Colonic mucosa (tissue), 4 donors: Measurements from ENCODE around the gene DNASE1. TPM values are rescaled to one million over a fixed set of nuclear protein-coding genes. Genes with fewer than 3 reads are reported as not detected.

Experiments used
- DNase-seq: peaks from one replicate; pipeline ENCODE4 v3.0.0-alpha.2; 2020
- H3K27ac ChIP-seq: fragments of 200-600 bp; one replicate; pipeline ENCODE4 v1.8.0; 2021
- H3K27me3 ChIP-seq: fragments of 200-600 bp; one replicate; pipeline ENCODE4 v1.8.0; 2021
- H3K36me3 ChIP-seq: fragments of 200-600 bp; one replicate; pipeline ENCODE4 v1.8.0; 2021
- H3K4me1 ChIP-seq: fragments of 200-600 bp; one replicate; pipeline ENCODE4 v1.8.0; 2021; ENCODE audit warnings: mild to moderate bottlenecking
- H3K4me3 ChIP-seq: fragments of 200-600 bp; one replicate; pipeline ENCODE4 v1.8.0; 2021
- H3K9ac ChIP-seq, 2 donors: one replicate each; pipeline ENCODE4 v1.7.0; 2013; ENCODE audit warnings: control low read depth in 2 of 2, low read depth in 2 of 2, low read length in 2 of 2
- H3K9me3 ChIP-seq: fragments of 200-600 bp; one replicate; pipeline ENCODE4 v1.8.0; 2021
- CTCF ChIP-seq: fragments of 200-600 bp; IDR thresholded peaks from one replicate; pipeline ENCODE4 v1.8.0; 2022; ENCODE audit warnings: antibody characterized with exemption, mild to moderate bottlenecking
- intact Hi-C: fragments of 100-400 bp; cut with DNase I; formaldehyde crosslinking; loops from one replicate; pipeline ENCODE4 v1.14.1; 2022
- total RNA-seq, 2 donors: library from RNA; stranded (reverse); fragmentation: NEBNext Ultra II Directional in 1 of 2; extraction: Animal tissue kit (Norgen Biotek cat#: 25700) in 1 of 2; gene quantifications; one replicate each; pipeline ENCODE4 v1.2.1, GENCODE V29; 2021
- donor health status: healthy.
- donor health status: DM: no; HTN: no; CAD: no.
- donor health status: DM: no; HTN: no; CAD: no.

DNASE1 gene
- total RNA-seq, 2 donors from 2014 or later, result 10.4 to 22.2 TPM

- Histone ChIP-seq H3K27ac (no peak overlapping the region), H3K36me3 (no peaks in the 10 kb centered on the region), H3K4me1 (no peaks in the 10 kb centered on the region), H3K27me3 (no peaks in the 10 kb centered on the region), H3K9me3 (no peaks in the 10 kb centered on the region), H3K4me3 (no peak overlapping the region), H3K9ac (no peak overlapping the region)
- no peak for DNase-seq
- TF ChIP-seq CTCF, result no peak
- intact Hi-C loops, result no loop called here
These were observed 44.5 kb downstream of the DNASE1 start for GRCh38 chr16:3698941-3699340.

DNA sequence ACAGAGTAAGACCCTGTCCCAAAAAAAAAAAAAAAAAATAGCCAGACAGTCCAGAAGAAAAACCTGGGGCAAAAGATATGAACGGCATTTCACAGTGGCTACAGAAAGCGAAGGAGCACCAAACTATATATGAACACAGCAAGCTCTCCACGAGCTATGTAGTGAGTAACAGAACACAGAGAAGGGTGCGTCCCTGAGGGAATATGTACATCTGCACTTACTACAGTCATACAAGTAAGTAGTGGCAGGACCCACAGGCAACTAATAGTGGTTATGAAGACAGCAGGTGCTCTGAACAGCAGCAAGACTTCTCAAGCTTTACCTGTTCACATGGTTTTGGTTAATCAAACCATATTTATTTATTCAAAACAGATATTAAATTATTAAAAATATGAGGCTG lies 47.0 kb downstream of the DNASE1 start:
- Histone ChIP-seq H3K4me3 (no peak overlapping the region), H3K27me3 (no peaks in the 10 kb centered on the region), H3K27ac (no peak overlapping the region), H3K36me3 (no peaks in the 10 kb centered on the region), H3K9ac (no peak overlapping the region), H3K4me1 (no peaks in the 10 kb centered on the region), H3K9me3 (no peaks in the 10 kb centered on the region)
- DNase-seq, result no peak
- TF ChIP-seq CTCF, result no peak
- intact Hi-C loops, result no loop called here

DNA sequence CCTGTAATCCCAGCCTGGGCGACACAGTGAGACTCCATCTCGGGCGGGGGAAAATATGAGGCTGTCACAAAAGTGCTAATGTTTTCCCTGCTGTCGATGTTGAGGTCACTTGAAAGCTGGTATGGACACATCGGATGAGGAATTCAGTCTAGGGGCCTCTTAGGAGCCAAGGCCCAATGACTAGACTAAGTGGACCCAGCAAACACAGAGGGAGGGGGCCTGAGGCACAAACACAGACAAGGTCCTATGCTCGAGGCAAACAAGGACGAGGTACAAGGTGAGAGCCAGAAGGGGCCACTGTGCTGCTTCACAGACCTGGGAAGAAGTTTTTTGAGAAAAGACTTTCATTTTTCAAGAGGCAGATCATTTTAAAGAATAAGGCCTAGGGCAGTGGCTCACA lies 47.6 kb downstream of the DNASE1 start:
- no peak overlapping the region for H3K4me3 ChIP-seq
- TF ChIP-seq CTCF, result no peak
- H3K9me3 ChIP-seq, result no peaks in the 10 kb centered on the region
- no peak overlapping the region for H3K27ac ChIP-seq
- H3K36me3 ChIP-seq, result no peaks in the 10 kb centered on the region
- intact Hi-C loops, result no loop called here
- DNase-seq, result no peak
- no peaks in the 10 kb centered on the region for H3K4me1 ChIP-seq
- no peaks in the 10 kb centered on the region for H3K27me3 ChIP-seq
- no peak overlapping the region for H3K9ac ChIP-seq

GRCh38 chr16:3706253-3707012 lies 51.9 kb downstream of the DNASE1 start:
- intact Hi-C loops, result no loop called here
- no peak for DNase-seq
- Histone ChIP-seq H3K4me3 (no peak overlapping the region), H3K4me1 (no peaks in the 10 kb centered on the region), H3K9me3 (no peaks in the 10 kb centered on the region), H3K27ac (no peak overlapping the region), H3K27me3 (no peaks in the 10 kb centered on the region), H3K9ac (no peak overlapping the region), H3K36me3 (no peaks in the 10 kb centered on the region)
- TF ChIP-seq CTCF, result no peak

Other genes starting within 250 kb of the DNASE1 start
- gene ZNF597, start 211.2 kb upstream of the DNASE1 start, total RNA-seq, result 1 to 10 TPM; 1.4 to 1.7 TPM
- gene NAA60, start 211.0 kb upstream of the DNASE1 start, total RNA-seq, result 10 to 100 TPM; 56.8 to 68.6 TPM
- gene C16orf90, start 159.2 kb upstream of the DNASE1 start, total RNA-seq, result not detected
- 10 to 100 TPM in 1 of 2 donors, 1 to 10 TPM in 1; 7.9 to 10.8 TPM for gene CLUAP1, start 153.7 kb upstream of the DNASE1 start, total RNA-seq
- 1 to 10 TPM in 1 of 2 donors, under 1 TPM in 1; 0.93 to 2.0 TPM for gene NLRC3, start 77.3 kb upstream of the DNASE1 start, total RNA-seq
- 1 to 10 TPM; 3.5 to 6.3 TPM for gene SLX4, start 43.1 kb upstream of the DNASE1 start, total RNA-seq
- 100 to 1,000 TPM in 1 of 2 donors, 10 to 100 TPM in 1; 75.0 to 165 TPM for gene TRAP1, start 62.8 kb downstream of the DNASE1 start, total RNA-seq
- gene CREBBP, start 226.0 kb downstream of the DNASE1 start, total RNA-seq, result 10 to 100 TPM; 42.0 to 45.2 TPM